Measurements from ENCODE around the gene DTNB.
A peak's percentile ranks its signal among the peaks of the same experiment; 100 is the strongest.

Gene DTNB

DNA sequence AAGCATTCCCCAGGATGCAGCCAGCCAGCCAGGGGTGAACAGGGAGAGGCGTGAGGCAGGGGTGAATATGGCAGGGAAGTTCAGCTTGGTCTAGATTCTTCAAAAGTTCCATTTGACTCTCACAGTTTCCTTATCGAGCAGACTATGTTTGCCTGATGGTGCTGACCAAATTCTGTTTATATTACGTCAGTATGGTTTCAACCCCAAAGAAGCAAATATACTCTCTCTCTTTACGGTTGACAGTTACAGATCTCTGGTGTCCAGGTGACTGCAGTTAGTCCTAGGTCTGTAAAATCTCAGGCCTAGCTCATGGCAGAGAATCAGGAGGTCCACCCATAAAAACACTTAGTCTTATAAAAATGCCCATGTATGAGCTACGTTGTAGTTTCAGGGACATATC lies 293.4 kb downstream of the DTNB start:
- TF ChIP-seq, protein P1, sequence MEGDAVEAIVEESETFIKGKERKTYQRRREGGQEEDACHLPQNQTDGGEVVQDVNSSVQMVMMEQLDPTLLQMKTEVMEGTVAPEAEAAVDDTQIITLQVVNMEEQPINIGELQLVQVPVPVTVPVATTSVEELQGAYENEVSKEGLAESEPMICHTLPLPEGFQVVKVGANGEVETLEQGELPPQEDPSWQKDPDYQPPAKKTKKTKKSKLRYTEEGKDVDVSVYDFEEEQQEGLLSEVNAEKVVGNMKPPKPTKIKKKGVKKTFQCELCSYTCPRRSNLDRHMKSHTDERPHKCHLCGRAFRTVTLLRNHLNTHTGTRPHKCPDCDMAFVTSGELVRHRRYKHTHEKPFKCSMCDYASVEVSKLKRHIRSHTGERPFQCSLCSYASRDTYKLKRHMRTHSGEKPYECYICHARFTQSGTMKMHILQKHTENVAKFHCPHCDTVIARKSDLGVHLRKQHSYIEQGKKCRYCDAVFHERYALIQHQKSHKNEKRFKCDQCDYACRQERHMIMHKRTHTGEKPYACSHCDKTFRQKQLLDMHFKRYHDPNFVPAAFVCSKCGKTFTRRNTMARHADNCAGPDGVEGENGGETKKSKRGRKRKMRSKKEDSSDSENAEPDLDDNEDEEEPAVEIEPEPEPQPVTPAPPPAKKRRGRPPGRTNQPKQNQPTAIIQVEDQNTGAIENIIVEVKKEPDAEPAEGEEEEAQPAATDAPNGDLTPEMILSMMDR (IDR thresholded peaks at IDR 0.05; ENCODE audit: low read depth, low read length) = no peak
- DNase-seq (ENCODE audit: extremely low read depth, low read depth) = no peak

DNA sequence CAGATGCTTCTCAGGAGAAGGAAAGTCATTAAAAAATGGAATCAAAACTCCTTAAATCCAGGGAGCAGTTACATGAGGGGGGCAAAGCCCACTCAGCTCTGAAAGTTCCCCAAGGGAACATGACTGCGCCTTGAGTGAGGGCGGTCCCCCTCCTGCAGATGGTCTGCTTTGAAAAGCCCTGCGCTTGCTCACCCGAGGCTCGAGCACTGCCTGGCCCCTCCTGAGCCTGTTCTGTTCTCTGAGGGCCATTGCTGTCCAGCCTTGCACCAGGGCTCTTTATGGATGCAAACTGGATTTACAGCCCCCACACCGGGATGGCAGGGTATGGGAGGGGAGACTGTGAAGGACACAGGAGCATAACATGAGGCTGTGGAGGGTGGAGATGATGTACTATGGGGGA lies 293.8 kb downstream of the DTNB start:
- no peak for DNase-seq (ENCODE audit: extremely low read depth, low read depth)
- TF ChIP-seq, protein P1 (IDR thresholded peaks at IDR 0.05; ENCODE audit: low read depth, low read length) = no peak

DNA sequence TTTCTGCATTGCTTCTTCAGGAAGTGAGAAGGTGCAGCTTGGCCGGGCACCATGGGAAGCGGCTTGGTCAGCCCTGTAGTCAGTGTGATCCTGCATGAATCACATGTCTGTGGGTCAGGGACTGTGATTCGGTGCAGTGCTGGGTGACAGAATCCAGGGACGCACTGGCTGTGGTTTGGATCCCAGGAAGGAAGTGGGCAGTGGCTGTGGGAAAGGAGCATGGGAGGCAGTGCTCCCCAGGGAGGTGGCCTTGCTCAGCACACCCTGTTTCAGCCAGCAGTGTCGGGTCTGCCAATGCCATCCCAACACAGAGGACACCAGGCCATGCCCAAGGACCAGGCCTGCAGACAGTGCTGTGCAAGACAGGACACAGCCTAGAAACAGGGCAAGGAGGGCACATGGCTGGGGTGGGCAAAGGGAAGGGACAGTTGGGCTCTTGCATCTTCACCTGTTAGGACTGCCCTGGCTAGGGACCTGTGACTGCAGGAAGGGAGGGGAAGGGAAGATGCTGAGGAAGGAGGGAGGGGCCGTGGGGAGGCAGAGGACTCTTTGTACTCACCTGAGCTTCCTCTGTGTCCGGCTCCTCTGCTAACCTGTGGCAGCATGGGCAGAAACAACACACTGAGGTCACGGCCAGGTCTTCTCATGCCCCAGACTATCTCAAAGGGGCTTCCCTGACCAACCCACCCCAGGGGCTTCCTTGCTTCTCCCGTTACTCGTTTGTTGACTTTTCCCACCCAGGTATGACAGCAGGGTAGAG lies 294.5 kb downstream of the DTNB start:
- TF ChIP-seq, protein P1 (IDR thresholded peaks at IDR 0.05; ENCODE audit: low read depth, low read length) = no peak

DNA sequence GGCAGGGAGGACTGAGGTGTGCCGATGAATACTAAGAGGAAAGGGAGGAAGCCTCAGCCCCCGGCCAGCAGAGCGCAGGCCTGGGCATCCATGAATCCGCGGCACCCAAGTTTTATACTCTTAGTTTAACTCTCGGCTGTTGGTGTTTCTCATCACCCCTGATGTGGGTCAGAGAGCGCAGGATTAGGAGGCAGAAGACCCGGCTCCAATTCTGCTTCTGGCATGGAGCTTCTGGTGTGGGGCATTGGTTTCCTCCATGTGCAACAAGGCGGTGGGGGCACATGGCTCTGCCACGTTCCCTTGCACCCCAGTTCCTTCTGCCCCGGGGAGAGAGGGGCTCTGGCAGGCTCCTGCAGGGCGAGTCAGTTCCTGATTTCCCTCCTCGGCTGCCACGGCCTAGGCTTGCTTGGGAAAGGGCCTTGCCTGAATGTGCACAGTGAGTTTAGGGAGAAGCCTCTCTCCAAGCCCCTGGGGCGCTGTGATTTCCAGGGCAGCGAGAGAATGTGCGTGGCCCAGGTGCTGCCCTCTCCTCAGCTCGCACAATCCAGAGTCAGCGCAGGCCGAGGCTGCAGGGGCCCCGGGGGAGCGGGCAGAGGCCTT lies 295.5 kb downstream of the DTNB start:
- TF ChIP-seq, protein P1 (IDR thresholded peaks at IDR 0.05; ENCODE audit: low read depth, low read length) = no peak
- DNase-seq (ENCODE audit: extremely low read depth, low read depth) = no peak

More for the DNA sequence above, 294.5 kb downstream of the DTNB start:
- no peak for DNase-seq (ENCODE audit: extremely low read depth, low read depth)

- TF ChIP-seq, protein P1 (IDR thresholded peaks at IDR 0.05; ENCODE audit: low read depth, low read length) = peak; percentile 63
- peak; percentile 43 for DNase-seq (ENCODE audit: extremely low read depth, low read depth)
These were observed 296.4 kb downstream of the DTNB start for GRCh38 chr2:25376750-25377621.

GRCh38 chr2:25375989-25376545 lies 297.3 kb downstream of the DTNB start:
- TF ChIP-seq, protein P1 (IDR thresholded peaks at IDR 0.05; ENCODE audit: low read depth, low read length) = no peak
- no peak for DNase-seq (ENCODE audit: extremely low read depth, low read depth)
